Hepatocyte (in vitro differentiated cells): Measurements from ENCODE around the gene MGAM2.

Source experiments
- CTCF ChIP-seq: fragments of 200-600 bp; sonication (generic); IDR thresholded peaks from 2 replicates; pipeline ENCODE4 v1.5.1; 2016; ENCODE audit warnings: antibody characterized with exemption, mild to moderate bottlenecking; ENCODE audit not compliant: poor library complexity
- EZH2 ChIP-seq: fragments of 200-600 bp; sonication (generic); IDR thresholded peaks from 2 replicates; pipeline ENCODE4 v1.6.1; 2016; ENCODE audit warnings: antibody characterized with exemption, mild to moderate bottlenecking, borderline replicate concordance
- EZH2phosphoT487 ChIP-seq: fragments of 200-600 bp; sonication (generic); IDR thresholded peaks from one replicate; pipeline ENCODE4 v1.6.1; 2018; ENCODE audit warnings: antibody characterized with exemption, mild to moderate bottlenecking, low read depth, moderate library complexity; ENCODE audit not compliant: unreplicated experiment, severe bottlenecking

DNA sequence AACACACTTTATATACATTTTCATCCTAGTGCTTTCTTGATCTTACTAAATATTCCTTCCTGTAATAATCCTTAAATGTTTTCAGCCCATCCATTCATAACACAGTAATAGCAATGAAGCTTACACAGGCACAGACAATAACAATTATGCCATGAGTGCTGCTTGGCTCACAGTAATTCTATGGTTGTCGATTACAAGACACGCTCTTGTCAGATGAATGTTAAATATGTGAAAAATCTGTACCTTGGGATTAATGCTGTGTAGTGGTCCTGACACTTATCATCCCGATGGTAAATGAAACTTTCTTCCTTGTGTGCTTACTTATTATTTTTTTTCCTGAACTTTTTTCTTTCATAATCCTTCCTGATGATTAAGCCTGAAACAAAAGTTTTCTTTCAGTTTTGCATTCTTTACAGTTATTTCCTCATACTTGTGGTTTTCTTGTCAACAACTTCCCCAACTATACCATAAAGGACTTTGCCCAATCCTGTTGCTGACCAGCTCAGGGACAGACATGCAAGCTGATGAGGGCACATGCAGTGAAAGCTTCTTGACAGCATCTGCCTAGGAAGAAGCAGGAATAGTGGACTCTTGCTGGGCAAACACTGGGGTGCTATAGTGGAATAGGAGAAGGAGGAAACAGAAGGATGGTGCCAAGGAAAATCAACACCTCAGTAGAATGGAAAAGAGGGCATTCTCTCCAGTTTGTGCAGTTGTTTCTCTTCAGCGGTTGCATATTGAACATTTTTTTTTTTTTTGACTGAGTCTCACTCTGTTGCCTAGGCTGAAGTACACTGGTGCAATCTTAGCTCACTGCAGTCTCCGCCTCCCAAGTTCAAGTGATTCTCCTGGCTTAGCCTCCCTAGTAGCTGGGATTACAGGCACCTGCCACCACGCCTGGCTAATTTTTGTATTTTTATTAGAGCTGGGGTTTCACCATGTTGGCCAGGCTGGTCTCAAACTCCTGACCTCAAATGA, 6.7 kb upstream of the MGAM2 start:
- TF ChIP-seq CTCF (no peak), EZH2 (no peak), EZH2phosphoT487 (no peak)
